Progenitor cell of endocrine pancreas (in vitro differentiated cells): ENCODE results near the gene KCNC1. TPM values are rescaled to one million over a fixed set of nuclear protein-coding genes. Genes with fewer than 3 reads are reported as not detected.

ENCODE experiments used
- DNase-seq: peaks from one replicate; pipeline ENCODE4 v3.0.0; 2021; ENCODE audit warnings: low spot score; ENCODE audit not compliant: unreplicated experiment
- H3K27ac Mint-ChIP-seq: 2 replicates; pipeline ENCODE4 v1.8.0; 2021; ENCODE audit warnings: mild to moderate bottlenecking, moderate library complexity, mixed read lengths
- H3K27me3 Mint-ChIP-seq: 2 replicates; pipeline ENCODE4 v1.8.0; 2021; ENCODE audit warnings: mixed read lengths
- H3K36me3 Mint-ChIP-seq: 2 replicates; pipeline ENCODE4 v1.8.0; 2022; ENCODE audit warnings: mixed read lengths; ENCODE audit not compliant: insufficient read depth
- H3K4me1 Mint-ChIP-seq: 2 replicates; pipeline ENCODE4 v1.8.0; 2021; ENCODE audit warnings: low read depth, mixed read lengths
- H3K4me3 Mint-ChIP-seq: 2 replicates; pipeline ENCODE4 v1.8.0; 2021; ENCODE audit warnings: low read depth, mild to moderate bottlenecking, moderate library complexity, mixed read lengths
- H3K9me3 Mint-ChIP-seq: 2 replicates; pipeline ENCODE4 v1.8.0; 2021; ENCODE audit warnings: low read depth, mixed read lengths
- total RNA-seq: library from RNA; stranded (reverse); gene quantifications from 2 replicates; pipeline ENCODE4 v1.2.1, GENCODE V29; 2021
- TF ChIP-seq, protein P1 (sequence below): fragments of 200-600 bp; sonication (generic); IDR thresholded peaks from one replicate; pipeline ENCODE4 v1.5.0; 2021; ENCODE audit warnings: antibody characterized with exemption, mild to moderate bottlenecking; ENCODE audit not compliant: unreplicated experiment

The KCNC1 gene
- total RNA-seq, 1 donor from 2014 or later: 0.67 TPM

DNA sequence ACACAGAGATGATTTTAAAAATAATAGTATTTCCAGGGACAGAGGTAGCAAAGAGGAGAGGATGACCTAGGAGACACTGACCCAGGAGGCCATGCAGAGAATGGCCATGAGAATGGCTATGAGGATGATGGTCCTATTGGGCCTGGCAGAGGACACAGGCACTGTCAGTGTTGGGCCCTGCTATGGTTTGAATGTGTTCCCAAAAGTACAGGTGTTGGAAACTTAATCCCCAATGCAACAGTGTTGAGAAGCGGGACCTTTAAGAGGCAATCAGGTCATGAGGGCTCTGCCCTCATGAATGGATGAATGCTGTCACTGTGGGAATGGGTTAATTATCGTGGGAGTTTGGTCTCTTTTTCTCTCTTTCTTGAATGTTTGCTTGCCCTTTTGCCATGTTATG lies 61.6 kb downstream of the KCNC1 start:
- no peak for DNase-seq
- Mint-ChIP-seq H3K27me3 (no peaks in the 10 kb centered on the region), H3K27ac (no peak overlapping the region), H3K4me1 (no peaks in the 10 kb centered on the region), H3K36me3 (no peaks in the 10 kb centered on the region), H3K9me3 (no peaks in the 10 kb centered on the region), H3K4me3 (no peak overlapping the region)
- TF ChIP-seq, protein P1, sequence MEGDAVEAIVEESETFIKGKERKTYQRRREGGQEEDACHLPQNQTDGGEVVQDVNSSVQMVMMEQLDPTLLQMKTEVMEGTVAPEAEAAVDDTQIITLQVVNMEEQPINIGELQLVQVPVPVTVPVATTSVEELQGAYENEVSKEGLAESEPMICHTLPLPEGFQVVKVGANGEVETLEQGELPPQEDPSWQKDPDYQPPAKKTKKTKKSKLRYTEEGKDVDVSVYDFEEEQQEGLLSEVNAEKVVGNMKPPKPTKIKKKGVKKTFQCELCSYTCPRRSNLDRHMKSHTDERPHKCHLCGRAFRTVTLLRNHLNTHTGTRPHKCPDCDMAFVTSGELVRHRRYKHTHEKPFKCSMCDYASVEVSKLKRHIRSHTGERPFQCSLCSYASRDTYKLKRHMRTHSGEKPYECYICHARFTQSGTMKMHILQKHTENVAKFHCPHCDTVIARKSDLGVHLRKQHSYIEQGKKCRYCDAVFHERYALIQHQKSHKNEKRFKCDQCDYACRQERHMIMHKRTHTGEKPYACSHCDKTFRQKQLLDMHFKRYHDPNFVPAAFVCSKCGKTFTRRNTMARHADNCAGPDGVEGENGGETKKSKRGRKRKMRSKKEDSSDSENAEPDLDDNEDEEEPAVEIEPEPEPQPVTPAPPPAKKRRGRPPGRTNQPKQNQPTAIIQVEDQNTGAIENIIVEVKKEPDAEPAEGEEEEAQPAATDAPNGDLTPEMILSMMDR: no peak

DNA sequence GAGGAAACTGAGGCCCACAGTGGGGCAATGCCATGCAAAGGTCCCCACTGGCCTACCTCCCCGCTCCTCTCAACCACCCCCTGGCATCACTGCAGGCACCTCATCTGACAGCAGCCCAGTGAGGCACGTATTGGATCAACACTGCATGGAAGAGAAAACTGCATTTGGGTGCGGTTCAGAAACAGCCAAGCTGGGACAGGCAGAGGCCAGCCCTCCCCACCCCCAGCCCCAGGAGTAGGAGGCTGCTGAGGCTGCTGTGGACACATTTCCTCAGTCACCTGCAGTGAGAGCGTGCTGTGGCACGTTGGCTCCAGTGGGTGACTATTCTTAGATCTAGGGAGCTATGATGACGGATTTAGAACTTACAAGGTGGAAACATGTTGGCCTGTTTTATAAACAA lies 63.7 kb downstream of the KCNC1 start:
- no peak overlapping the region for H3K4me3 Mint-ChIP-seq
- TF ChIP-seq, protein P1: no peak
- H3K9me3 Mint-ChIP-seq: no peaks in the 10 kb centered on the region
- no peak for DNase-seq
- no peak overlapping the region for H3K27ac Mint-ChIP-seq
- H3K4me1 Mint-ChIP-seq: no peaks in the 10 kb centered on the region
- no peaks in the 10 kb centered on the region for H3K36me3 Mint-ChIP-seq
- H3K27me3 Mint-ChIP-seq: no peaks in the 10 kb centered on the region

DNA sequence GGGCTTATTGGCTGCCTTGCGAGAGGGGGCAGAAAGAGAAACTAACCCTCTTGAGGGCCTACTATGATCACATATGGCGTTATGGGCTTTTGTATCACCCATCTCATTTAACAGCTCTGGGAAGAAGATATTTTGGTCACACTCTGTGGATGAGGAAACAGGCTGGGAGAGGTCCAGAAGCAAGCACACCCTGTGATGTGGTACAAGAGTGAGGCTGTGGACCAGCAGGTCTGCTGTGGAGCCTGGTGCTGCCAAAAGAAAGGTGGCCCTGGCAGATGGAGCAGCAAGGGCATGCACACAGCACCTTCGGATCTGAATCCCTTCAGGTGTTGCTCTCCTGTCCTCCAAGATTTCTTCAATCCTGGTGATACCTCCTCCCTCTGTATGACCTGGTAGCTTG lies 64.1 kb downstream of the KCNC1 start:
- no peak for DNase-seq
- H3K36me3 Mint-ChIP-seq: no peaks in the 10 kb centered on the region
- peaks cover 3% of the 10 kb centered on the region for H3K4me1 Mint-ChIP-seq
- no peaks in the 10 kb centered on the region for H3K9me3 Mint-ChIP-seq
- H3K27me3 Mint-ChIP-seq: no peaks in the 10 kb centered on the region
- TF ChIP-seq, protein P1: no peak
- H3K27ac Mint-ChIP-seq: no peak overlapping the region
- no peak overlapping the region for H3K4me3 Mint-ChIP-seq

DNA sequence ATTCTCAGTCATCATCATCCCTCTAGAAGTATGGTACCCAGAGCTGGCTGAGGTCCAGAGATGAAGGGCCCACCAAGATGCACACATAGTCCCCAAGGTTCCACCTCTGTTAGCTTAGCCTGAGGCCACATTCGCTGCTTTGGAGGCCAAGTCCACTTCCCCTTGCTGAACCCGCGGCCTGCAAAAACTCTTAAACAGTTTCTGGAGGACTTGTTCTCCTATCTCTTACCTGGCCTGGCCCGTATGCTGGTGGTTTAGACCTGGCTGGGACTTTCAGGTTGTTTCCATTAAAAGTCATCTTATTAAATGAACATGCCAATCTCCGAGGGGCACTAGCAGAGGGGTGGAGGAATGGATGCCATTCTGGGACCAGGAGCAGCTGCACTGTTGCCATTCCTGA lies 64.6 kb downstream of the KCNC1 start:
- no peak overlapping the region for H3K27ac Mint-ChIP-seq
- no peaks in the 10 kb centered on the region for H3K36me3 Mint-ChIP-seq

DNA sequence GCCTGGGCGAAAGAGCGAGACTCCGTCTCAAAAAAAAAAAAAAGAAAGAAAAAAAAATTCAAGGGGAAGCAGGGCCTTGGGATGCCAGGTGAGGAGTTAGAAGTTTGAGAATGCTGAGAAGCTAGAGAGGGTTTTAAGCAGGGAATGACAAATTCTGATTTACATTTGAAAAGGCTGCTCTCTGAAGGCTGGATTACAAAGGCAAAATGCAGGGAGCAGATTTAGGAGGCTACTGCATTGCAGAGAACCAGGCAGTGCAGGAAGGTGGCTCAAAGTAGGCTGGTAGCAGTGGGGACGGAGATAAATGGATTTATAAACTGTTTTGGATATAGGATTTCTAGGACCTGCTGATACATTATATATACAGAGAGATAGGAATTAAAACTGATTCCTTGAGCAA lies 66.6 kb downstream of the KCNC1 start:
- TF ChIP-seq, protein P1: no peak
- peaks cover 5% of the 10 kb centered on the region for H3K4me1 Mint-ChIP-seq
- no peaks in the 10 kb centered on the region for H3K36me3 Mint-ChIP-seq
- H3K27ac Mint-ChIP-seq: no peak overlapping the region
- no peaks in the 10 kb centered on the region for H3K27me3 Mint-ChIP-seq
- H3K4me3 Mint-ChIP-seq: no peak overlapping the region
- no peaks in the 10 kb centered on the region for H3K9me3 Mint-ChIP-seq
- DNase-seq: no peak

More for the DNA sequence above, 64.6 kb downstream of the KCNC1 start:
- DNase-seq: no peak
- peaks cover 3% of the 10 kb centered on the region for H3K4me1 Mint-ChIP-seq
- H3K9me3 Mint-ChIP-seq: no peaks in the 10 kb centered on the region
- TF ChIP-seq, protein P1: no peak
- H3K4me3 Mint-ChIP-seq: no peak overlapping the region
- no peaks in the 10 kb centered on the region for H3K27me3 Mint-ChIP-seq

DNA sequence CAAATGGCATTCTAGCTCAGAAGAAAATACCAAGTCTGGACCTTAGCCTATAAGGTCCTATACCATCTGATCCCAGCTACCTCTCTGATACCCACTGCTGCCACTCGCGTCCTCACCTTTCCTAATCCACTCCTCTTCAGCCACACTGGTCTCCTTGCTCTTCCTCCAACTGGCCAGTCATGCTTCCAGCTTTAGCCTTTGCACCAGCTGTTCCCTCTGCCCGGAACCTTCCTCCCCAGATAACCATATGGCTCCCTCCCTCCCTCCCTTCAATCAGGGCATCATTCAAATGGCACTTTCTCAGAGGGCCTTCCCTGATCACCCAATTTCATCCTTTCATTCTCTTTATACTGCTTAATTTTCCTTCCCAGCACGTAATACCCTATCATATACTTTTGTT lies 67.9 kb downstream of the KCNC1 start:
- no peaks in the 10 kb centered on the region for H3K27me3 Mint-ChIP-seq

More for the DNA sequence above, 67.9 kb downstream of the KCNC1 start:
- Mint-ChIP-seq H3K4me3 (no peak overlapping the region), H3K9me3 (no peaks in the 10 kb centered on the region), H3K4me1 (peaks cover 5% of the 10 kb centered on the region), H3K27ac (no peak overlapping the region), H3K36me3 (no peaks in the 10 kb centered on the region)
- no peak for DNase-seq
- TF ChIP-seq, protein P1: no peak
